HepG2 (cell line): ENCODE results near the gene NLRC5. TPM values are rescaled to one million over a fixed set of nuclear protein-coding genes. Genes with fewer than 3 reads are reported as not detected.

Experiments used
- AKAP8 ChIP-seq: sonication (generic); formaldehyde crosslinking; IDR thresholded peaks from 2 replicates; pipeline ENCODE4 v1.5.1; 2020; ENCODE audit warnings: mild to moderate bottlenecking, missing genetic modification reagents
- GABPB1 ChIP-seq: IDR thresholded peaks from 2 replicates; pipeline ENCODE4 v1.6.1; 2016; ENCODE audit warnings: mild to moderate bottlenecking, missing genetic modification reagents, moderate library complexity, missing compliant biosample characterization
- HNRNPK ChIP-seq: fragments of 200-400 bp; formaldehyde crosslinking; IDR thresholded peaks from 2 replicates; pipeline ENCODE4 v1.6.1; 2018; ENCODE audit warnings: low read length, low read depth, moderate library complexity, mild to moderate bottlenecking; ENCODE audit not compliant: poor library complexity, severe bottlenecking
- KLF15 ChIP-seq: sonication (generic); formaldehyde crosslinking; IDR thresholded peaks from 2 replicates; pipeline ENCODE4 v1.8.1; 2023; ENCODE audit warnings: borderline replicate concordance, mild to moderate bottlenecking, inconsistent platforms, missing genetic modification reagents, mixed read lengths
- MIXL1 ChIP-seq: IDR thresholded peaks from 2 replicates; pipeline ENCODE4 v1.6.1; 2016
- PHF8 ChIP-seq: sonication (generic); formaldehyde crosslinking; IDR thresholded peaks from 2 replicates; pipeline ENCODE4 v1.5.0; 2020; ENCODE audit warnings: missing genetic modification reagents
- POGZ ChIP-seq: sonication (generic); formaldehyde crosslinking; IDR thresholded peaks from 2 replicates; pipeline ENCODE4 v1.4.0; 2020; ENCODE audit warnings: mild to moderate bottlenecking, missing genetic modification reagents
- RARA ChIP-seq: IDR thresholded peaks from 2 replicates; pipeline ENCODE4 v1.6.1; 2016; ENCODE audit warnings: missing genetic modification reagents, missing compliant biosample characterization
- STAT5B ChIP-seq: sonication (generic); formaldehyde crosslinking; IDR thresholded peaks from 2 replicates; pipeline ENCODE4 v1.4.0; 2020; ENCODE audit warnings: missing genetic modification reagents
- ZBTB7B ChIP-seq: sonication (generic); formaldehyde crosslinking; IDR thresholded peaks from 2 replicates; pipeline ENCODE4 v1.4.0; 2020; ENCODE audit warnings: missing genetic modification reagents
- ZNF207 ChIP-seq: fragments of 450-650 bp; IDR thresholded peaks from 2 replicates; pipeline ENCODE4 v1.6.1; 2016; ENCODE audit warnings: antibody characterized with exemption, borderline replicate concordance
- ZNF282 ChIP-seq: fragments of 450-650 bp; IDR thresholded peaks from 2 replicates; pipeline ENCODE4 v1.6.1; 2018; ENCODE audit not compliant: partially characterized antibody
- ZNF354B ChIP-seq: sonication (generic); formaldehyde crosslinking; IDR thresholded peaks from 2 replicates; pipeline ENCODE4 v1.8.0; 2022; ENCODE audit warnings: mild to moderate bottlenecking, missing genetic modification reagents
- ZNF563 ChIP-seq: sonication (generic); formaldehyde crosslinking; IDR thresholded peaks from 2 replicates; pipeline ENCODE4 v1.8.0; 2022; ENCODE audit warnings: mild to moderate bottlenecking, moderate library complexity, missing genetic modification reagents
- ZNF572 ChIP-seq: sonication (generic); formaldehyde crosslinking; IDR thresholded peaks from 2 replicates; pipeline ENCODE4 v1.5.1; 2020; ENCODE audit warnings: mild to moderate bottlenecking, missing genetic modification reagents
- ZNF761 ChIP-seq: sonication (generic); formaldehyde crosslinking; conservative IDR thresholded peaks from 2 replicates; pipeline ENCODE4 v1.4.0; 2020; ENCODE audit warnings: mild to moderate bottlenecking, missing genetic modification reagents
- ZSCAN25 ChIP-seq: sonication (generic); formaldehyde crosslinking; IDR thresholded peaks from 2 replicates; pipeline ENCODE4 v1.8.0; 2022; ENCODE audit warnings: mild to moderate bottlenecking, missing genetic modification reagents
- polyA plus RNA-seq, 8 experiments: library from polyadenylated mRNA; depleted of rRNA in 3 of 8; stranded (reverse) in 7 of 8; unstranded in 1 of 8; fragments of >200 nt; fragmentation: Illumina TruSeq in 4 of 8; extraction: Trizol in 4 of 8; gene quantifications; 2 replicates each; pipeline versions ENCODE4 v1.2.1 to v1.2.3, GENCODE V29; 2011 to 2016; ENCODE audit warnings: low read depth in 4 of 8, missing spikeins in 1 of 8, mixed read lengths in 1 of 8; ENCODE audit not compliant: insufficient read depth in 1 of 8
- total RNA-seq, 5 experiments: library from RNA; depleted of rRNA; stranded (reverse); fragments of >200 nt; fragmentation: Illumina TruSeq; extraction: Trizol; gene quantifications; 2 replicates each; pipeline ENCODE4 v1.2.3, GENCODE V29; 2016; ENCODE audit warnings: low read depth in 1 of 5
- TF ChIP-seq, protein P1 (sequence below): IDR thresholded peaks from 2 replicates; pipeline ENCODE4 v1.6.1; 2016; ENCODE audit warnings: mild to moderate bottlenecking
- TF ChIP-seq, protein P2 (sequence below): sonication (generic); formaldehyde crosslinking; IDR thresholded peaks from 2 replicates; pipeline ENCODE4 v1.4.0; 2020; ENCODE audit warnings: missing genetic modification reagents
- TF ChIP-seq, protein P3 (sequence below): sonication (generic); formaldehyde crosslinking; IDR thresholded peaks from 2 replicates; pipeline ENCODE4 v1.8.0; 2022; ENCODE audit warnings: mild to moderate bottlenecking, missing genetic modification reagents, borderline replicate concordance
- TF ChIP-seq, protein P4 (sequence below): sonication (generic); formaldehyde crosslinking; IDR thresholded peaks from 2 replicates; pipeline ENCODE4 v1.5.1; 2020; ENCODE audit warnings: missing genetic modification reagents, mild to moderate bottlenecking, borderline replicate concordance
- TF ChIP-seq, protein P5 (sequence below): sonication (generic); formaldehyde crosslinking; IDR thresholded peaks from 2 replicates; pipeline ENCODE4 v1.4.0; 2020; ENCODE audit warnings: missing genetic modification reagents
- TF ChIP-seq, protein P6 (sequence below): IDR thresholded peaks from 2 replicates; pipeline ENCODE4 v1.6.1; 2016; ENCODE audit warnings: low read depth, borderline replicate concordance

The NLRC5 gene
- total and polyA plus RNA-seq, 2 of the 13 experiments (the other 11 are each of a cell fraction or from before 2014, with no cell fraction given), result 6.3 to 12.7 TPM

DNA sequence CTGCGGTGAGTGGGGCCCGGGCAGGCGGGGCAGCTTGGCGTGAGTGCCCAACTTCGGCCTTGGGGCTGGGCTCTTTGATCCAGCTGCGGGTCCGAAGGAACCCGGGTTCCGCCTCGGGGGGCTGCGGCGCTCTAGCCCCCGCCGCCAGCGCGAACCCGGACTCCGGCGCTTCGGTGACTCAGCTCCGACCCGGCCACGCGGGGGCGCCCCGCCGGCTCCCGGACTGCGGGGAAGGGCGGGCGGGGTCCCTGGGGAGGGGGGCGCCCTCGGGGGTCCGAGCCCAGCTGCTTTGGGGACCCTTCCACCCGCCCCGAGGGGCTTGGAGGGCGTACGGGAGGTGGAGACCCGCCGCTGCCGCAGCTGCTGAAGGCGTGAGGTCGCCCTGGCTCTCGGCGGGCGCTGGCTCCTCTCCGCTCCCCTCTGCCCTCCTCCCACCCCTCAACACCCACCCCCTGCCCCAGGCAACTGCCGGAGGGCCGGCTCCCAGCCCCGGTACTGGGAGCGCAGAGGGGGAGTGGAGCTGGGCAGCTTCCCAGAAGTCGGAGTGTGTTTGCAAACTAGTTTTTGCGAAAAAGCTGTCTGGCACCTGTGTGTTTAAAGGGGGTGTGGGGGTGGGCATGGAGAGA is 103.5 kb downstream of the NLRC5 start (continued):
- TF ChIP-seq, protein P1, sequence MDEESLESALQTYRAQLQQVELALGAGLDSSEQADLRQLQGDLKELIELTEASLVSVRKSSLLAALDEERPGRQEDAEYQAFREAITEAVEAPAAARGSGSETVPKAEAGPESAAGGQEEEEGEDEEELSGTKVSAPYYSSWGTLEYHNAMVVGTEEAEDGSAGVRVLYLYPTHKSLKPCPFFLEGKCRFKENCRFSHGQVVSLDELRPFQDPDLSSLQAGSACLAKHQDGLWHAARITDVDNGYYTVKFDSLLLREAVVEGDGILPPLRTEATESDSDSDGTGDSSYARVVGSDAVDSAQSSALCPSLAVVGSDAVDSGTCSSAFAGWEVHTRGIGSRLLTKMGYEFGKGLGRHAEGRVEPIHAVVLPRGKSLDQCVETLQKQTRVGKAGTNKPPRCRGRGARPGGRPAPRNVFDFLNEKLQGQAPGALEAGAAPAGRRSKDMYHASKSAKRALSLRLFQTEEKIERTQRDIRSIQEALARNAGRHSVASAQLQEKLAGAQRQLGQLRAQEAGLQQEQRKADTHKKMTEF (CRISPR knock-in tag), result peak; percentile 53; the same call in 1 of the 2 replicates
- TF ChIP-seq ZNF761, result peak; percentile 68; the same call in 1 of the 2 replicates
- TF ChIP-seq ZNF354B (CRISPR knock-in tag), result no peak
- TF ChIP-seq, protein P2, sequence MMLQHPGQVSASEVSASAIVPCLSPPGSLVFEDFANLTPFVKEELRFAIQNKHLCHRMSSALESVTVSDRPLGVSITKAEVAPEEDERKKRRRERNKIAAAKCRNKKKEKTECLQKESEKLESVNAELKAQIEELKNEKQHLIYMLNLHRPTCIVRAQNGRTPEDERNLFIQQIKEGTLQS (CRISPR knock-in tag), result peak; percentile 31; the same call in 1 of the 2 replicates
- TF ChIP-seq STAT5B, result no peak
- peak; percentile 31; the same call in 1 of the 2 replicates for TF ChIP-seq PHF8
- TF ChIP-seq ZBTB7B (CRISPR knock-in tag), result peak; percentile 66; the same call in 1 of the 2 replicates
- peak; percentile 53; the same call in 1 of the 2 replicates for TF ChIP-seq GABPB1 (CRISPR knock-in tag)
- TF ChIP-seq KLF15 (CRISPR knock-in tag), result 0 out of 2 replicates have a peak, but pooled peaks have one; percentile 14
- no peak for TF ChIP-seq AKAP8 (CRISPR knock-in tag)
- TF ChIP-seq ZNF282, result no peak
- TF ChIP-seq MIXL1, result no peak
- TF ChIP-seq ZNF572 (CRISPR knock-in tag), result no peak
- TF ChIP-seq, protein P3, sequence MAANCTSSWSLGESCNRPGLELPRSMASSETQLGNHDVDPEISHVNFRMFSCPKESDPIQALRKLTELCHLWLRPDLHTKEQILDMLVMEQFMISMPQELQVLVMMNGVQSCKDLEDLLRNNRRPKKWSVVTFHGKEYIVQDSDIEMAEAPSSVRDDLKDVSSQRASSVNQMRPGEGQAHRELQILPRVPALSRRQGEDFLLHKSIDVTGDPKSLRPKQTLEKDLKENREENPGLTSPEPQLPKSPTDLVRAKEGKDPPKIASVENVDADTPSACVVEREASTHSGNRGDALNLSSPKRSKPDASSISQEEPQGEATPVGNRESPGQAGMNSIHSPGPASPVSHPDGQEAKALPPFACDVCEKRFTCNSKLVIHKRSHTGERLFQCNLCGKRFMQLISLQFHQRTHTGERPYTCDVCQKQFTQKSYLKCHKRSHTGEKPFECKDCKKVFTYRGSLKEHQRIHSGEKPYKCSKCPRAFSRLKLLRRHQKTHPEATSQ (CRISPR knock-in tag), result no peak
- no peak for TF ChIP-seq RARA (CRISPR knock-in tag)
- TF ChIP-seq POGZ (CRISPR knock-in tag), result 0 out of 2 replicates have a peak, but pooled peaks have one; percentile 28
- TF ChIP-seq ZNF563 (CRISPR knock-in tag), result peak; percentile 48; the same call in 1 of the 2 replicates
- TF ChIP-seq ZSCAN25 (CRISPR knock-in tag), result peak; percentile 97
- TF ChIP-seq, protein P4, sequence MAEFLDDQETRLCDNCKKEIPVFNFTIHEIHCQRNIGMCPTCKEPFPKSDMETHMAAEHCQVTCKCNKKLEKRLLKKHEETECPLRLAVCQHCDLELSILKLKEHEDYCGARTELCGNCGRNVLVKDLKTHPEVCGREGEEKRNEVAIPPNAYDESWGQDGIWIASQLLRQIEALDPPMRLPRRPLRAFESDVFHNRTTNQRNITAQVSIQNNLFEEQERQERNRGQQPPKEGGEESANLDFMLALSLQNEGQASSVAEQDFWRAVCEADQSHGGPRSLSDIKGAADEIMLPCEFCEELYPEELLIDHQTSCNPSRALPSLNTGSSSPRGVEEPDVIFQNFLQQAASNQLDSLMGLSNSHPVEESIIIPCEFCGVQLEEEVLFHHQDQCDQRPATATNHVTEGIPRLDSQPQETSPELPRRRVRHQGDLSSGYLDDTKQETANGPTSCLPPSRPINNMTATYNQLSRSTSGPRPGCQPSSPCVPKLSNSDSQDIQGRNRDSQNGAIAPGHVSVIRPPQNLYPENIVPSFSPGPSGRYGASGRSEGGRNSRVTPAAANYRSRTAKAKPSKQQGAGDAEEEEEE (CRISPR knock-in tag), result no peak
- peak; percentile 93 for TF ChIP-seq HNRNPK
- TF ChIP-seq, protein P5, sequence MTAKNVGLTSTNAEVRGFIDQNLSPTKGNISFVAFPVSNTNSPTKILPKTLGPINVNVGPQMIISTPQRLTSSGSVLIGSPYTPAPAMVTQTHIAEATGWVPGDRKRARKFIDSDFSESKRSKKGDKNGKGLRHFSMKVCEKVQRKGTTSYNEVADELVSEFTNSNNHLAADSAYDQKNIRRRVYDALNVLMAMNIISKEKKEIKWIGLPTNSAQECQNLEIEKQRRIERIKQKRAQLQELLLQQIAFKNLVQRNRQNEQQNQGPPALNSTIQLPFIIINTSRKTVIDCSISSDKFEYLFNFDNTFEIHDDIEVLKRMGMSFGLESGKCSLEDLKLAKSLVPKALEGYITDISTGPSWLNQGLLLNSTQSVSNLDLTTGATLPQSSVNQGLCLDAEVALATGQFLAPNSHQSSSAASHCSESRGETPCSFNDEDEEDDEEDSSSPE (CRISPR knock-in tag), result 0 out of 2 replicates have a peak, but pooled peaks have one; percentile 23
- TF ChIP-seq, protein P6, sequence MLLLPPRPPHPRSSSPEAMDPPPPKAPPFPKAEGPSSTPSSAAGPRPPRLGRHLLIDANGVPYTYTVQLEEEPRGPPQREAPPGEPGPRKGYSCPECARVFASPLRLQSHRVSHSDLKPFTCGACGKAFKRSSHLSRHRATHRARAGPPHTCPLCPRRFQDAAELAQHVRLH, result no peak
- no peak for TF ChIP-seq ZNF207
